MV-4-11 (cell line): ENCODE measurements around the gene EVI2B.
"Not testable (repeated sequence)": the region's sequence is repeated elsewhere in the genome, so short reads cannot be mapped to it uniquely, and the experiment has no call there.

Experiments used
- DNase-seq: peaks from one replicate; lab custom pipeline; 2025; lab: John Stamatoyannopoulos, UW

EVI2B gene

DNA sequence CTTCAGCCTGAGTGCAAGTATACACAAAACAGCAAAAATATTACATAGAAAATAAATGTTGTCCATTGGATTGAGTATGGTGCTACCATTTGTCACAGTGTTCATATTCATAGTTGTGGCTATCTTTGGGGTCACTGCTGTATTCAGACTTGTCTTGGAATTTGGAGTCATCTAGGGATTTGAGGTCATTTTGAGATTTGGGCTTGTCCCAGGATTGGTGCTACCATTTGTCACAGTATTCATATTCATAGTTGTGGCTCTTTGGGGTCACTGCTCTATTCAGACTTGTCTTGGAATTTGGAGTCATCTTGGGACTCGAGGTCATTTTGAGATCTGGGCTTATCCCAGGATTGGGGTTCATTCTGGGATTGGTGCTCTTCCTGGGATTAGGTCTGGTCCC lies 41.6 kb downstream of the EVI2B start:
- no peak for DNase-seq

DNA sequence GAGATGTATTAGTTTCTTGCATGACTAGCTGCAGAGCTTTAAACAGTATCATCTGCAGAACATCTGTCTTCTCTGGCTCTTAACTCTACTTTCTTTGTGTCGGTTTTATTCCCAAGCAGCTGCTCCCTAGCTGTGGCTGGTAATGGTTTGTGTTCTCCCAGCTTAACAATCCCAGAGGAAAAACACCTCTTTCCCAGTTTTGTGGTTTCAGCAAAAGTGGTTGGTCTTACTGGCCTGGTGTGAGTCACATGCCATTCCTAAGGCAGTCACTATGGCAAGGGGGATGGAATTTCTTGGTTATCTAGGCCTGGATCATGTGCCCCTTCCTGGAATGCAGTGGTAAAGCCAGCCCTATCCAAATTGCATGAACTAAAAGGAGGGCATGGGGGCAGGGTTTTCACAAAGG lies 44.3 kb downstream of the EVI2B start:
- DNase-seq: no peak

DNA sequence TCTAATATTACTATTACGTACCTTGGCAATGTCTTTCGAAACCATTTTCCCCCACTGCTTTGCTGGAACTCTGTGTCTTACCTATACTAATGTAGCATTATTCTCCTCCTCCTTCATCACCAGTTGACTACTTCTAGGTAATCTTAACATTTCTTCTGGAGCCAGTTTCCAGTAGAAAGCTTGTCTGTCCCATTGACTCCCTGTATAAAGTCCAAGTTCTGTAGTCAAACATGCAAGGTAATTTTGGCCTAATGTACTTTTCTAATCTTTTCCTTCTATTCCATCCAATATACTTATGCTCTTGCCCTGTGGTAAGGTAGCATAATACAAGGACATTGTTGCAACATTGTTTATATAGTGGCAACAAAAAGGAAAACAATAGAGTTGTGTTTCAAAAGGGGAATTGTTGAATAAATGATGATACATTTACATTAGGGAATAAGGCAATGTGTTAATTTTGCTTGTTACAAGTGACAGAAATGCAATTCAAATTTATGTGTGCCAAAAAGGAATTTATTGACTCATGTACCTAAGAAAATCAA lies 44.7 kb downstream of the EVI2B start:
- no peak for DNase-seq

DNA sequence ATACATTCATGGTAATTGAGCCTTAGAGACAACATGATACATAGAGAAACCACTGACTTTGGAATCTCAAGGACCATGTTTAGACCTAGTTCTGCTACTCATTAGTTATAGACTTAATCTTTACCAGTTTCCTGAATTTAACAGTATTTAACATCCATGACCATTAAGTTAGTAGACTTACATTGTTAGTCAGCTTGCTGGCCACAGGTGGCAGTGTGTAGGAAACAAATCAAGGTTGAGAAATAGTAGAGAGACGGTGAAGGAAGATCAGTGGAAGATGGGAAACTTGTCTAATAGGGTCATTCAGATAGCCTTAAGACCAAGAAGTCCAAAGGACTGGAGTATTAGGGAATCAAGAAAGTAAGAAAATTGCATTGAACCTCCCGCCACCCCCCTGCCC lies 47.8 kb downstream of the EVI2B start:
- peak; percentile 12 for DNase-seq

DNA sequence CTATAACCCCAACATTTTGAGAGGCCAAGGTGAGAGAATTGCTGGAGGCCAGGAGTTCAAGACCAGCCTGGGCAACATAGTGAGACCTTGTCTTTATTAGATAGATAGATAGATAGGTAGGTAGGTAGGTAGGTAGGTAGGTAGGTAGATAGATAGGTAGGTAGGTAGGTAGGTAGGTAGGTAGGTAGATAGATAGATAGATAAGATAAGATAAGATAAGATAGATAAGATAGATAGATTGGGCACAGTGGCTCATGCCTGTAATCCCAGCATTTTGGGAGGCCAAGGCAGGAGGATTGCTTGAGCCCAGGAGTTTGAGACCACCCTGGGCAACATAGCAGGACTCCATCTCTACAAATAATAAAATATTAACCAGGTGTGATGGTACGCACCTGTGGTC lies 50.9 kb downstream of the EVI2B start:
- not testable (repeated sequence) for DNase-seq

DNA sequence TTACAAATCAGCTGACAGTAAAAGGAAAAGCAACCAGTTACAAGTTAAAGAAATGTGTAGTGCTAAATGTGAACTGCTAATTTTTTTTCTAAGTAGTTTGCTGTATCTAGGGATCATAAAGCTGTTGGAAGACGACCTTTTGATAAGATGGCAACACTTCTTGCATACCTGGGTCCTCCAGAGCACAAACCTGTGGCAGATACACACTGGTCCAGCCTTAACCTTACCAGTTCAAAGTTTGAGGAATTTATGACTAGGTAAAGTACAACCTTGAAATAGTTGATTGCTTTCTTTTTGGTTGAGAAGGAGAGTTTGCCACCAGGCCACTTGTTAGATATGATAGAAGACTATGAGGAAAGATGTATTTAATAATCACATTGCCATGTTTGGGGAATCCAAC lies 52.3 kb downstream of the EVI2B start:
- no peak for DNase-seq

DNA sequence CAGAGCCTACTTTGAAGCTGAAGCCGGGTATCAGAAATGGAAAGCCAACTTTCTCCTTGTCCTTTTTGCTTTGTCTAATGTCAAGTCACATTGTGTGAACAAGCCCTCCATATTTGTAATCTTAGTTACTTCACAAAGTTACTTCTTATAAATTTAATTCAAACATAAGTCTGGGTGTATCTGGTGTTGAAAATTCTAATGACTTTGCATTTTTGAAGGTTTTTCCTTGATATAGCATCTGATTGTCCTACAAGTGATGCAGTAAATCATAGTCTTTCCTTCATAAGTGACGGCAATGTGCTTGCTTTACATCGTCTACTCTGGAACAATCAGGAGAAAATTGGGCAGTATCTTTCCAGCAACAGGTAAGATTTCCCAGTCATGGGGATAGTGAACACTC lies 53.7 kb downstream of the EVI2B start:
- DNase-seq: no peak

DNA sequence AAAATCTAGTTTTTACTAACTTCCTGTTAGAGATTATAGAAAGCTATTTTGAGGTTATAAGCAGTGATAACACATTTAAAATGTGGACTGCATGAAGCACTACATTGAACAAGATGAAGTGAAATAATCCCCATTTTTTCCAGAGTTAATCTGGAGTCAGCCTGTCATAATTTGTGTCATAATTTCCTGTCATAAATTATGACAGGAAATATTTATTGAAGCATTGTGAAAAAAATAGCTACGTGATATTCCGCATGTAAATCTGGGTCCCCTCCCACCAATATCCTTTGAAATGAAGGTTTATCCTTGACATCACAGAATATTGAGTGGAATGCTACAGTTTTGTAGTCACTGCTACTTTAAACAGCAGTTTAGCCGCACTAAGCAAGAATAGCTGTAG lies 56.9 kb downstream of the EVI2B start:
- no peak for DNase-seq

DNA sequence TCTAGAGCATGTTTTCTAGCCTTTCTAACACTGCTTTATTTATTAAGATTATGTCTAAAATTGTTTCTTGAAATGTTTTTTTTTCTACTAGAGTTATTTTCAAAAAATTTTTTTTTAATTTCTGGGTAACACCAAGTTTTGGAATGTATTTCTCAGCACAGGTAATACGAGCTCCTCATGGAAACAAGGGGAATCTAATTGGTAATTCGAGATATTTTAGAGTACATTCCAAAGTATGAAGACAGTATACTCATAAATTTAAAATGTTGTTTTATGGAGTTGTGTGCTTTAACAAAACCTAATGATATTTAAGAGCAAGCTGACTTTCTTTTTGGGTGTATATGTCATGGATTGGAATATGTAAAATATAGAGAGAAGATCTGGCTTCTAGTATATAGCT lies 59.2 kb downstream of the EVI2B start:
- DNase-seq: no peak
